AML-193 (cell line): ENCODE results near the gene KERA.
"Not testable (repeated sequence)": the region's sequence is repeated elsewhere in the genome, so short reads cannot be mapped to it uniquely, and the experiment has no call there.

Experiments
- DNase-seq, 2 experiments: peaks; one replicate each; lab custom pipeline; 2025; lab: John Stamatoyannopoulos, UW

KERA gene

GRCh38 chr12:91057368-91058165, at the start of gene KERA:
Gene KERA, minus strand, starts transcription at chr12:91058024. Its CDS starts 1,743 bp downstream, at chr12:91056281.
- DNase-seq, result no peak

- no peak for DNase-seq
These were observed 48.5 kb upstream of the KERA start for GRCh38 chr12:91106283-91106682.

- no peak for DNase-seq
These were observed 48.0 kb upstream of the KERA start for GRCh38 chr12:91105807-91106206.

- DNase-seq, result no peak
These were observed 47.1 kb upstream of the KERA start for GRCh38 chr12:91104812-91105466.

GRCh38 chr12:91103624-91104023, 45.8 kb upstream of the KERA start:
- no peak for DNase-seq

GRCh38 chr12:91103101-91103500, 45.3 kb upstream of the KERA start:
- DNase-seq, result no peak

- DNase-seq, result no peak
These were observed 43.1 kb upstream of the KERA start for GRCh38 chr12:91100906-91101305.

- DNase-seq, result no peak
These were observed 42.0 kb upstream of the KERA start for GRCh38 chr12:91099836-91100235.

GRCh38 chr12:91099341-91099740, 41.5 kb upstream of the KERA start:
- no peak for DNase-seq

GRCh38 chr12:91098941-91099340, 41.1 kb upstream of the KERA start:
- no peak for DNase-seq

- no peak for DNase-seq
These were observed 40.6 kb upstream of the KERA start for GRCh38 chr12:91098461-91098860.

GRCh38 chr12:91094957-91095356, 37.1 kb upstream of the KERA start:
- no peak for DNase-seq

- no peak for DNase-seq
These were observed 36.3 kb upstream of the KERA start for GRCh38 chr12:91094032-91094662.

- no peak for DNase-seq
These were observed 35.5 kb upstream of the KERA start for GRCh38 chr12:91093341-91093740.

- no peak for DNase-seq
These were observed 34.3 kb upstream of the KERA start for GRCh38 chr12:91091916-91092715.

- DNase-seq, result not testable (repeated sequence)
These were observed 32.1 kb upstream of the KERA start for GRCh38 chr12:91089953-91090352.

- no peak for DNase-seq
These were observed 22.2 kb upstream of the KERA start for GRCh38 chr12:91080041-91080440.

GRCh38 chr12:91078501-91078900, 20.7 kb upstream of the KERA start:
- no peak for DNase-seq

GRCh38 chr12:91077228-91077954, 19.6 kb upstream of the KERA start:
- no peak for DNase-seq

GRCh38 chr12:91074851-91075250, 17.0 kb upstream of the KERA start:
- no peak for DNase-seq

GRCh38 chr12:91074154-91074709, 16.4 kb upstream of the KERA start:
- no peak for DNase-seq
